CD4-positive, CD25-positive, alpha-beta regulatory T cell (primary cell): ENCODE measurements around the gene PRKCA. TPM values are rescaled to one million over a fixed set of nuclear protein-coding genes. Genes with fewer than 3 reads are reported as not detected.
"Not testable (repeated sequence)": the region's sequence is repeated elsewhere in the genome, so short reads cannot be mapped to it uniquely, and the experiment has no call there.

ENCODE experiments used
- ATAC-seq, 2 donors: fragments of 150-1000 bp; cut with Tn5 transposase; one replicate each; pipeline ENCODE4 v1.10.0; 2021; ENCODE audit warnings: low read depth in 2 of 2, moderate number of reproducible peaks in 2 of 2, moderate library complexity in 1 of 2
- DNase-seq, 3 donors: peaks; one replicate each; pipeline versions ENCODE4 v3.0.0 to v3.0.0-alpha.2; 2012 to 2022; ENCODE audit warnings: mixed read lengths in 1 of 3
- H3K27ac ChIP-seq: one replicate; pipeline ENCODE4 v1.7.0; 2013; ENCODE audit warnings: mild to moderate bottlenecking, low read length; ENCODE audit not compliant: insufficient read depth, poor library complexity, severe bottlenecking
- H3K27me3 ChIP-seq: one replicate; pipeline ENCODE4 v1.7.0; 2013; ENCODE audit warnings: low read length; ENCODE audit not compliant: control insufficient read depth, insufficient read depth
- H3K36me3 ChIP-seq: one replicate; pipeline ENCODE4 v1.7.0; 2013; ENCODE audit warnings: mild to moderate bottlenecking, low read length, moderate library complexity; ENCODE audit not compliant: control insufficient read depth, insufficient read depth
- H3K4me1 ChIP-seq: 2 replicates; pipeline ENCODE4 v1.7.0; 2013; ENCODE audit warnings: mild to moderate bottlenecking, low read length; ENCODE audit not compliant: insufficient read depth, control insufficient read depth, poor library complexity, severe bottlenecking
- H3K4me3 ChIP-seq: one replicate; pipeline ENCODE4 v1.7.0; 2013; ENCODE audit warnings: low read depth, mild to moderate bottlenecking, low read length, moderate library complexity
- H3K9me3 ChIP-seq, 2 experiments: 1 replicate in 1 of 2; 2 replicates in 1 of 2; pipeline ENCODE4 v1.7.0; 2013; ENCODE audit warnings: low read length in 2 of 2, mild to moderate bottlenecking in 1 of 2, moderate library complexity in 1 of 2; ENCODE audit not compliant: control insufficient read depth in 2 of 2
- H3K27ac Mint-ChIP-seq, 3 donors: one replicate each; pipeline ENCODE4 v1.8.0; 2020 to 2022; ENCODE audit warnings: mild to moderate bottlenecking in 3 of 3, mixed read lengths in 3 of 3, moderate library complexity in 2 of 3
- H3K27me3 Mint-ChIP-seq: one replicate; pipeline ENCODE4 v1.8.0; 2022; ENCODE audit warnings: mild to moderate bottlenecking, mixed read lengths
- H3K36me3 Mint-ChIP-seq: one replicate; pipeline ENCODE4 v1.8.0; 2020; ENCODE audit warnings: mixed read lengths
- H3K4me1 Mint-ChIP-seq, 4 donors: one replicate each; pipeline ENCODE4 v1.8.0; 2020 to 2022; ENCODE audit warnings: mixed read lengths in 4 of 4, mild to moderate bottlenecking in 1 of 4
- H3K4me3 Mint-ChIP-seq, 4 donors: one replicate each; pipeline ENCODE4 v1.8.0; 2020 to 2022; ENCODE audit warnings: mild to moderate bottlenecking in 4 of 4, mixed read lengths in 4 of 4, moderate library complexity in 3 of 4
- H3K9me3 Mint-ChIP-seq, 7 donors: one replicate each; pipeline ENCODE4 v1.8.0; 2020 to 2022; ENCODE audit warnings: mixed read lengths in 7 of 7, mild to moderate bottlenecking in 3 of 7, moderate library complexity in 2 of 7
- polyA plus RNA-seq, 4 donors: library from polyadenylated mRNA; unstranded; fragments of 300-500 nt; fragmentation: Illumina TruSeq; gene quantifications; one replicate each; pipeline ENCODE4 v1.2.3, GENCODE V29; 2021
- total RNA-seq: library from RNA; stranded (reverse); gene quantifications from one replicate; pipeline ENCODE4 v1.2.3, GENCODE V29; 2022

Gene PRKCA
- total and polyA plus RNA-seq, 5 donors from 2014 or later = 0.60 to 84.0 (median 2.0) TPM

DNA sequence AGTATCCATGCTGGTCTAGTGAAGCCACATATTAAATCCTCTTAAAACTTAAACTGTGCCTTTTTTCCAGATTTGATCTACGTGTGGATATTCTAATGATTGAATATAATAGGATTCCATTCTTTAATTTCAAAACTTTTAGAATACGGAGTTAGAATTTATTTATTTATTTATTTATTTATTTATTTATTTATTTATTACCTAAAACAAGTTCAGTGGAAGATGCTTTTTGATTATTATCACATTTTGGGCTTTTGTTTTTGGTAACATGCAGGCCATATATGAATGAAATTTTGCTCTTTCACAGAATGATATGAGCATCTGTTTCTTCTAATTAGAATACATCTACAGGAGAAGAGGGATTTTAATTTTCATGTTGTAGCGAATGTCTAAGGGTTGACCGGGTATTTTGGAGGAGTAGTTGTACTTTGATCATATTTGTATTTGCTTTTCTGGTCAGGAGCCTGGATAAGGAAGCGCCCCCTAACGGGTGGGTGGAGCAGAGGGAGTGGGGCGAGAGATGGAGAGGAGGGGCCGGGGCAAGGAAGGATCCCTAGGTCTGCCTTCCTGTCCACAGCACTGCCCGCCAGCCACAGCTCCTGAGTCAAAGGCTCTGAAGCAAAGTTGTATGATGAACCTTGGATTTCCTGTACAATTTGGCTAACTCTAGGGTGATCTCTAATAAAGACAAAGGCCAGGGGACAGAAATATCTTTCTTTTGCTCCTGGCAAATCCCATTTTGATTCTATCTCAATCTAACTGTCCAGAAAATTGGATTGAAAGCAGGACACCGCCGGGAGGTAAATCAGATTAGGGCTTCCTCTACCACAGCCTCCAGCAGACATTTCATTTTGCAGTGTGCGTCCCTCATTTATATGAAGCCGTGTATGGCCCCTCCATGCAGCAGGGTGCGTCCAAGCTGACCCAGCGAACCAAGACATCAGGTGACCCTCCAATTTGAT, 149.1 kb downstream of the PRKCA start:
- Histone ChIP-seq H3K4me1 (no peaks in the 10 kb centered on the region), H3K27ac (no peak overlapping the region), H3K27me3 (no peaks in the 10 kb centered on the region), H3K36me3 (peaks cover 4% of the 10 kb centered on the region), H3K4me3 (no peak overlapping the region), H3K9me3 (peaks cover 0 to 3% of the 10 kb centered on the region in 2 experiments)
- ATAC-seq (no peak), DNase-seq (no peak)
- no peak overlapping the region for H3K4me3 Mint-ChIP-seq
- peaks cover 20% of the 10 kb centered on the region for H3K36me3 Mint-ChIP-seq
- H3K27me3 Mint-ChIP-seq = no peaks in the 10 kb centered on the region
- peak overlapping the region; percentile 17 to 87 (median 62) for H3K27ac Mint-ChIP-seq
- peaks cover 18 to 48% (median 25%) of the 10 kb centered on the region in 4 donors for H3K4me1 Mint-ChIP-seq
- H3K9me3 Mint-ChIP-seq = peaks cover 0 to 2% (median 0%) of the 10 kb centered on the region in 7 donors

- no peak for DNase-seq
- H3K4me3 Mint-ChIP-seq = no peak overlapping the region
- H3K4me1 Mint-ChIP-seq = peaks cover 3 to 25% (median 12%) of the 10 kb centered on the region in 4 donors
- H3K9me3 Mint-ChIP-seq = peaks cover 0 to 8% (median 6%) of the 10 kb centered on the region in 7 donors
- Histone ChIP-seq H3K9me3 (peaks cover 0 to 8% of the 10 kb centered on the region in 2 experiments), H3K4me1 (no peaks in the 10 kb centered on the region), H3K4me3 (no peak overlapping the region), H3K27ac (no peak overlapping the region), H3K36me3 (peaks cover 7% of the 10 kb centered on the region), H3K27me3 (no peaks in the 10 kb centered on the region)
- no peak for ATAC-seq
- H3K27me3 Mint-ChIP-seq = no peaks in the 10 kb centered on the region
- H3K27ac Mint-ChIP-seq = no peak overlapping the region
- peaks cover 39% of the 10 kb centered on the region for H3K36me3 Mint-ChIP-seq
Observed at GRCh38 chr17:66455060-66455459, 152.6 kb downstream of the PRKCA start.

GRCh38 chr17:66457499-66457898, 155.1 kb downstream of the PRKCA start:
- H3K27me3 Mint-ChIP-seq, DNase-seq: not testable (repeated sequence)

DNA sequence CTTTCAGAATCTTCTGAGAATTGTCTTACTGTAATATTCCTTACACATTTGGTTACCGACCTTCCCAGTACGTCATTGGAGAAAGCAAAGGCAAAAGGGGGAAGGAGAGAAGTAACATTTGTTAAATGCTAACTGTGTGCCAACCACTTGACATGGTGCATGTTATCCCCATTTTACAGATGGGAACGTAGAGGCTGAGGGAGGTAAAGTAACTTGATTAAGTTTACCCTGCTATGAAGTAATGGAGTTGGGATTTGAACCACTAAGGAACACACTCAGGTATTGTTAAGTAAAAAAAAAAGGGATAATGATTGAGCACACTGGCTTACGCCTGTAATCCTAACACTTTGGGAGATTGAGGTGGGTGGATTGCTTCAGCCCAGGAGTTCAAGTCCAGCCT, 156.4 kb downstream of the PRKCA start:
- H3K27me3 ChIP-seq = no peaks in the 10 kb centered on the region
- H3K4me1 Mint-ChIP-seq = peaks cover 6 to 22% (median 12%) of the 10 kb centered on the region in 4 donors
- DNase-seq (no peak), ATAC-seq (no peak)
- H3K4me3 Mint-ChIP-seq = no peak overlapping the region
- no peak overlapping the region for H3K27ac ChIP-seq
- H3K27me3 Mint-ChIP-seq = no peaks in the 10 kb centered on the region
- peaks cover 7% of the 10 kb centered on the region for H3K36me3 ChIP-seq
- H3K4me3 ChIP-seq = no peak overlapping the region
- peaks cover 0 to 8% of the 10 kb centered on the region in 2 experiments for H3K9me3 ChIP-seq
- H3K27ac Mint-ChIP-seq = no peak overlapping the region
- H3K36me3 Mint-ChIP-seq = peaks cover 36% of the 10 kb centered on the region
- H3K4me1 ChIP-seq = no peaks in the 10 kb centered on the region
- peaks cover 0 to 8% (median 6%) of the 10 kb centered on the region in 7 donors for H3K9me3 Mint-ChIP-seq

More at GRCh38 chr17:66457499-66457898, 155.1 kb downstream of the PRKCA start:
- H3K36me3 ChIP-seq, H3K4me3 Mint-ChIP-seq, H3K4me1 ChIP-seq, H3K4me3 ChIP-seq, H3K9me3 Mint-ChIP-seq, H3K27me3 ChIP-seq, H3K27ac ChIP-seq, H3K9me3 ChIP-seq, ATAC-seq: not testable (repeated sequence)
- H3K36me3 Mint-ChIP-seq = peaks cover 39% of the 10 kb centered on the region
- peaks cover 2 to 19% (median 7%) of the 10 kb centered on the region in 4 donors for H3K4me1 Mint-ChIP-seq
- peak overlapping the region in 1 of 3 donors; percentile 22 for H3K27ac Mint-ChIP-seq

DNA sequence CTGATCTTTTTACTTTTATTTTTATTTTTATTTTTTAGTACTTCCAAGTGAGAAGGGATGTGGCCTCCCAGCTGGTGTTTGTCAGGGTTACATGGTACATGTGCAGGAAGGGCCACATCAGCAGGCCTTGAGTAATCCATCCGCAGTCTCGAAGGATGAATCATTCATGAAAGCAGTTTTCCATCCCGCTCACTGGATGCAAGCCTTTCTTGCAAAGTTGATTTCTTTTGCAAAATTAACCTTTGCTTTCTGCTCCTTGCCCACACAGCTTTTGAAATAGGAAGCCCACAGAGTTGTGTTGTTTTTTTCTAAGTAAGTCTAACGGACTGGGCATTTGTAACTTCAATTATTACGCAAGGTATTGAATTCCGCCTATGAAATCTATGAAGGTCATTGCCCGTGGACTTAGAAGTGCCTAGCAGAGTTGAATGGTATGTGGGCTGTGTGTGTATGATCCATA, 157.4 kb downstream of the PRKCA start:
- Mint-ChIP-seq H3K4me3 (no peak overlapping the region), H3K4me1 (peaks cover 7 to 24% (median 15%) of the 10 kb centered on the region in 4 donors), H3K9me3 (peaks cover 0 to 8% (median 6%) of the 10 kb centered on the region in 7 donors), H3K27me3 (no peaks in the 10 kb centered on the region), H3K36me3 (peaks cover 29% of the 10 kb centered on the region), H3K27ac (no peak overlapping the region)
- Histone ChIP-seq H3K27me3 (no peaks in the 10 kb centered on the region), H3K4me3 (no peak overlapping the region), H3K36me3 (peaks cover 7% of the 10 kb centered on the region), H3K27ac (no peak overlapping the region), H3K9me3 (peaks cover 0 to 8% of the 10 kb centered on the region in 2 experiments), H3K4me1 (no peaks in the 10 kb centered on the region)
- no peak for DNase-seq
- ATAC-seq = no peak

DNA sequence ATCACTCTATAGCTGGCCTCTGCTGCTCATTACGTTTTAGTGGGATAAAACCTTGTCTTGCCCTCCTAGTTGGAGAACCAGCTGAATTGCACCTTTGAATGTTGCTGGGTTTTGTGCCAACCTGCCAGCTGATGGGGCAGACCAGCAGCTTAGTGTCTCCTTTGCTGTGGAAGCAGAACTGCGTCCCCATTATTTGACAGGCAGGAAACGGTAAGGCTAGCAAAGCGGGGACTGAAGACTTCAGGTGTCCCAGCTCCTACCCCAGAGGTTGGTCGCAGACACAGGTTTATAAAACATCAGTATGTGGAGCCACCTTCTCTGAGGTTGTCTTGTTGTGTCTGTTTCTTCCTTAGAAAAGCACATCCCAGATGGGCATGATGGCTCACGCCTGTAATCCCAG, 158.1 kb downstream of the PRKCA start:
- no peak overlapping the region for H3K27ac ChIP-seq
- no peak overlapping the region for H3K4me3 ChIP-seq
- DNase-seq (no peak), ATAC-seq (no peak)
- H3K4me1 ChIP-seq = no peaks in the 10 kb centered on the region
- peaks cover 7% of the 10 kb centered on the region for H3K36me3 ChIP-seq
- peaks cover 0 to 8% of the 10 kb centered on the region in 2 experiments for H3K9me3 ChIP-seq
- Mint-ChIP-seq H3K27me3 (no peaks in the 10 kb centered on the region), H3K36me3 (peaks cover 28% of the 10 kb centered on the region), H3K4me3 (no peak overlapping the region), H3K4me1 (peaks cover 8 to 29% (median 17%) of the 10 kb centered on the region in 4 donors), H3K27ac (peak overlapping the region in 1 of 3 donors; percentile 43), H3K9me3 (peaks cover 0 to 8% (median 6%) of the 10 kb centered on the region in 7 donors)
- no peaks in the 10 kb centered on the region for H3K27me3 ChIP-seq

GRCh38 chr17:66461343-66461995, 159.1 kb downstream of the PRKCA start:
- Mint-ChIP-seq H3K4me1 (peaks cover 9 to 38% (median 25%) of the 10 kb centered on the region in 4 donors), H3K4me3 (no peak overlapping the region), H3K9me3 (peaks cover 0 to 6% (median 6%) of the 10 kb centered on the region in 7 donors), H3K27me3 (no peaks in the 10 kb centered on the region), H3K27ac (peak overlapping the region in 2 of 3 donors; percentile 2 to 10), H3K36me3 (peaks cover 19% of the 10 kb centered on the region)
- H3K36me3 ChIP-seq = peaks cover 4% of the 10 kb centered on the region
- H3K4me1 ChIP-seq = no peaks in the 10 kb centered on the region
- DNase-seq (no peak), ATAC-seq (no peak)
- peaks cover 0 to 5% of the 10 kb centered on the region in 2 experiments for H3K9me3 ChIP-seq
- no peak overlapping the region for H3K27ac ChIP-seq
- no peaks in the 10 kb centered on the region for H3K27me3 ChIP-seq
- H3K4me3 ChIP-seq = no peak overlapping the region
